ENCODE data around the gene CSTF1.
"Not testable (repeated sequence)": the region's sequence is repeated elsewhere in the genome, so short reads cannot be mapped to it uniquely, and the experiment has no call there.

Gene CSTF1

DNA sequence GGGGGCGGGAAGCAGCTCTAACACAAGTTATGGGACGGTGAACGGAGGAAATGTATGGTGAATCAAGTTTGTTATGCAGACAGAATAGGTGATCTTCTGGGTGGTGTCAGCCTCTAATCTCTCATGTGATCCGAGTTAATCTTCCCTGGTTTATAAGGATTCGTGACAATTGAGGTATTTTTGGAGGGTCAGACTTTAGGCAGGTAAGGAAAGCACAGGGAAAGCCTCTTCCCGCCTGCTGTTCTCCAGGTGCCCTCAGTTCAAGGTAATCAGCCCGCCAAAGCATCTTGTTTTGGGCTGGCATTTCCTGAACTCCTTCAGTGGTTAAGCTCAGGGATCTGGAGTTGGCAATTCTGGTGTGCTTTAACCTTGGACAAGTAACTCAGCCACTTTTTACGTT lies 1.2 kb downstream of the CSTF1 start:
- no peak overlapping the region for H3K4me3 Mint-ChIP-seq
- H3K27ac Mint-ChIP-seq (ENCODE audit: low read depth), result no peak overlapping the region
- ATAC-seq (replicated peaks; ENCODE audit: extremely low read depth, poor library complexity, severe bottlenecking) (no peak), DNase-seq (ENCODE audit: low spot score in 2 of 2) (no peak)
- peaks cover 23% of the 10 kb centered on the region for H3K4me1 Mint-ChIP-seq
- no peaks in the 10 kb centered on the region for H3K9me3 Mint-ChIP-seq
- H3K36me3 Mint-ChIP-seq (ENCODE audit: insufficient read depth), result peaks cover 32% of the 10 kb centered on the region
- no peaks in the 10 kb centered on the region for H3K27me3 Mint-ChIP-seq

GRCh38 chr20:56395166-56395565 lies 2.7 kb downstream of the CSTF1 start:
- no peak for DNase-seq (ENCODE audit: low spot score in 2 of 2)
- Mint-ChIP-seq H3K27me3 (no peaks in the 10 kb centered on the region), H3K4me3 (no peak overlapping the region), H3K4me1 (peaks cover 24% of the 10 kb centered on the region), H3K9me3 (no peaks in the 10 kb centered on the region), H3K36me3 (ENCODE audit: insufficient read depth) (peaks cover 42% of the 10 kb centered on the region), H3K27ac (ENCODE audit: low read depth) (peak overlapping the region; percentile 44)
- ATAC-seq (replicated peaks; ENCODE audit: extremely low read depth, poor library complexity, severe bottlenecking), result no peak

- ATAC-seq (replicated peaks; ENCODE audit: extremely low read depth, poor library complexity, severe bottlenecking) (peak; percentile 36), DNase-seq (ENCODE audit: low spot score in 2 of 2) (peak; percentile 40 to 51)
- Mint-ChIP-seq H3K9me3 (no peaks in the 10 kb centered on the region), H3K27ac (ENCODE audit: low read depth) (peak overlapping the region; percentile 67), H3K4me3 (no peak overlapping the region), H3K36me3 (ENCODE audit: insufficient read depth) (peaks cover 63% of the 10 kb centered on the region), H3K4me1 (peaks cover 14% of the 10 kb centered on the region), H3K27me3 (no peaks in the 10 kb centered on the region)
Observed at GRCh38 chr20:56400001-56400640, 7.7 kb downstream of the CSTF1 start.

DNA sequence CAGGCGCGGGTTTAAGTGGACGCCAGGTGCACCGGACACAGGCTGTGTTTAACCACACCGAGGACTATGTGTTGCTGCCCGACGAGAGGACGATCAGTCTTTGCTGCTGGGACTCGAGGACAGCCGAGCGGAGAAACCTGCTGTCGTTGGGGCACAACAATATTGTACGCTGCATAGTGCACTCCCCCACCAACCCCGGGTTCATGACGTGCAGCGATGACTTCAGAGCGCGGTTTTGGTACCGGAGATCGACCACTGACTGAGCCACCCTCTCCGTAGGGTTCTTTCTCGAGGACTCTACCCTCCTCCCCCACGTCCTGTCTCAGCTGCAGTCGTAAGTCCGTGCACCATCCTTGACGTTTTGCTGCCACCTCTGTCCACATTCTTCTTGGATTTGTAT lies 11.0 kb downstream of the CSTF1 start:
- Mint-ChIP-seq H3K27me3 (no peaks in the 10 kb centered on the region), H3K4me3 (no peak overlapping the region), H3K27ac (ENCODE audit: low read depth) (no peak overlapping the region), H3K4me1 (peaks cover 6% of the 10 kb centered on the region), H3K9me3 (no peaks in the 10 kb centered on the region), H3K36me3 (ENCODE audit: insufficient read depth) (peaks cover 62% of the 10 kb centered on the region)
- DNase-seq (ENCODE audit: low spot score in 2 of 2) (no peak), ATAC-seq (replicated peaks; ENCODE audit: extremely low read depth, poor library complexity, severe bottlenecking) (no peak)

- ATAC-seq (replicated peaks; ENCODE audit: extremely low read depth, poor library complexity, severe bottlenecking); H3K27ac Mint-ChIP-seq (ENCODE audit: low read depth); H3K4me1 Mint-ChIP-seq; H3K9me3 Mint-ChIP-seq; DNase-seq (ENCODE audit: low spot score in 2 of 2); H3K27me3 Mint-ChIP-seq; H3K4me3 Mint-ChIP-seq: not testable (repeated sequence)
- peaks cover 51% of the 10 kb centered on the region for H3K36me3 Mint-ChIP-seq (ENCODE audit: insufficient read depth)
Observed at GRCh38 chr20:56405356-56405755, 12.9 kb downstream of the CSTF1 start.

DNA sequence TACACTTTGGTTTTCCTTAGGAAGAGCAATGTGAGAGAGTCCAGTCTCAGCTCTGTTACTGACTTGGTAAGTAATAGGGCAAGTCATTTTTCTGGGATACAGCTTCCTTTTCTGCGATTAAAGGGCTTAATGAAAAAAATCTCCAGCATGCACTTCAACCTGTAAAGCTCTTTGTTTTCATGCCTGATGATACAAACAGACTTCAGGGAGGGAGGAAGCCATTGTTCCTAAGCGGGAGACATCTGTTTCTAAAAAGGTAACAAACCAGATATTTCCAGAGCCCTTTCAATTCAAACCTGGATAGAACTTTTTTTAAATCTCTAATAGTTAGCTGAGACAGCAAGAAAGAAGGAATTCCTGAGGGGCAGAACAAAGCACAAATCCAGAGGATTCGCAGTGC lies 14.5 kb downstream of the CSTF1 start:
- peaks cover 8% of the 10 kb centered on the region for H3K4me1 Mint-ChIP-seq
- DNase-seq (ENCODE audit: low spot score in 2 of 2), result no peak
- no peak overlapping the region for H3K4me3 Mint-ChIP-seq
- no peak for ATAC-seq (replicated peaks; ENCODE audit: extremely low read depth, poor library complexity, severe bottlenecking)
- peak overlapping the region; percentile 70 for H3K27ac Mint-ChIP-seq (ENCODE audit: low read depth)
- H3K9me3 Mint-ChIP-seq, result no peaks in the 10 kb centered on the region
- H3K27me3 Mint-ChIP-seq, result no peaks in the 10 kb centered on the region
- peaks cover 48% of the 10 kb centered on the region for H3K36me3 Mint-ChIP-seq (ENCODE audit: insufficient read depth)

DNA sequence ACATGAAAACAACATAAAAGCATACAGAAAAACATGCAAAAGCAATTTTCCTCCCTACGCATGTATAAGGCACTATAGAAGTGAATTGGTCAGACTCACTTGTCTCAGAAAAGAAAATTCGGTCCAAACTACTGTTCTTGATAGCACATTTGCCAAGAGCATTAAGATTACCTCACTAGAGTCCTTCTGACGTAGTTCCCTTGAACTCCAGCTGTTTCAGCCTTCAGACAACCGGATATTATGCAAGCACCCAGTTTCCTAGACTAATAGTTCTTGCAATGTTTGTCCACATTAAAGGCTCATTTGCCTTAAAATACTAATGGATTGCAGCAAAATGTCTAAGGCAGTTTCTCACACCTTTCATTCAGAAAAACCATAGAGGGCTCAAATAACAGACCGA lies 17.1 kb downstream of the CSTF1 start:
- peaks cover 33% of the 10 kb centered on the region for H3K36me3 Mint-ChIP-seq (ENCODE audit: insufficient read depth)
- DNase-seq (ENCODE audit: low spot score in 2 of 2) (no peak), ATAC-seq (replicated peaks; ENCODE audit: extremely low read depth, poor library complexity, severe bottlenecking) (no peak)
- peaks cover 20% of the 10 kb centered on the region for H3K4me1 Mint-ChIP-seq
- H3K27me3 Mint-ChIP-seq, result no peaks in the 10 kb centered on the region
- H3K9me3 Mint-ChIP-seq, result no peaks in the 10 kb centered on the region
- no peak overlapping the region for H3K27ac Mint-ChIP-seq (ENCODE audit: low read depth)
- no peak overlapping the region for H3K4me3 Mint-ChIP-seq

- H3K27me3 Mint-ChIP-seq, result no peaks in the 10 kb centered on the region
- H3K4me3 Mint-ChIP-seq, result no peak overlapping the region
- no peak for DNase-seq (ENCODE audit: low spot score in 2 of 2)
- H3K27ac Mint-ChIP-seq (ENCODE audit: low read depth), result no peak overlapping the region
- no peak for ATAC-seq (replicated peaks; ENCODE audit: extremely low read depth, poor library complexity, severe bottlenecking)
- H3K4me1 Mint-ChIP-seq, result peaks cover 22% of the 10 kb centered on the region
- H3K36me3 Mint-ChIP-seq (ENCODE audit: insufficient read depth), result peaks cover 30% of the 10 kb centered on the region
- no peaks in the 10 kb centered on the region for H3K9me3 Mint-ChIP-seq
Observed at GRCh38 chr20:56409956-56410355, 17.5 kb downstream of the CSTF1 start.

- Mint-ChIP-seq H3K4me3 (peak overlapping the region; percentile 83), H3K4me1 (peaks cover 24% of the 10 kb centered on the region), H3K27ac (ENCODE audit: low read depth) (peak overlapping the region; percentile 87), H3K36me3 (ENCODE audit: insufficient read depth) (peaks cover 17% of the 10 kb centered on the region)
- not testable (repeated sequence) for H3K9me3 Mint-ChIP-seq; H3K27me3 Mint-ChIP-seq; DNase-seq (ENCODE audit: low spot score in 2 of 2); ATAC-seq (replicated peaks; ENCODE audit: extremely low read depth, poor library complexity, severe bottlenecking)
Observed at GRCh38 chr20:56411287-56411686, 18.8 kb downstream of the CSTF1 start.

- peaks cover 14% of the 10 kb centered on the region for H3K36me3 Mint-ChIP-seq (ENCODE audit: insufficient read depth)
- H3K27ac Mint-ChIP-seq (ENCODE audit: low read depth), result peak within 1 kb of the TSS; percentile 87
- no peak for DNase-seq (ENCODE audit: low spot score in 2 of 2)
- peak within 1 kb of the TSS; percentile 83 for H3K4me3 Mint-ChIP-seq
- H3K4me1 Mint-ChIP-seq, result peaks cover 24% of the 10 kb centered on the region
- H3K27me3 Mint-ChIP-seq, result no peaks in the 10 kb centered on the region
- peak; percentile 80 for ATAC-seq (replicated peaks; ENCODE audit: extremely low read depth, poor library complexity, severe bottlenecking)
- H3K9me3 Mint-ChIP-seq, result no peaks in the 10 kb centered on the region
Observed at GRCh38 chr20:56411759-56412472, 19.5 kb downstream of the CSTF1 start, which contains the start of gene CASS4. Gene CASS4, plus strand, starts transcription at chr20:56412260. Its CDS starts 199 bp downstream, at chr20:56412459.

- Mint-ChIP-seq H3K27ac (ENCODE audit: low read depth) (peak overlapping the region; percentile 87), H3K27me3 (no peaks in the 10 kb centered on the region), H3K4me3 (peak overlapping the region; percentile 83), H3K9me3 (no peaks in the 10 kb centered on the region), H3K36me3 (ENCODE audit: insufficient read depth) (peaks cover 11% of the 10 kb centered on the region), H3K4me1 (peaks cover 29% of the 10 kb centered on the region)
- DNase-seq (ENCODE audit: low spot score in 2 of 2) (no peak), ATAC-seq (replicated peaks; ENCODE audit: extremely low read depth, poor library complexity, severe bottlenecking) (no peak)
Observed at GRCh38 chr20:56412473-56412790, 20.0 kb downstream of the CSTF1 start.

- Mint-ChIP-seq H3K36me3 (ENCODE audit: insufficient read depth) (peaks cover 6% of the 10 kb centered on the region), H3K4me1 (peaks cover 34% of the 10 kb centered on the region), H3K4me3 (peak overlapping the region; percentile 83), H3K27me3 (no peaks in the 10 kb centered on the region), H3K9me3 (no peaks in the 10 kb centered on the region), H3K27ac (ENCODE audit: low read depth) (peak overlapping the region; percentile 87)
- DNase-seq (ENCODE audit: low spot score in 2 of 2) (no peak), ATAC-seq (replicated peaks; ENCODE audit: extremely low read depth, poor library complexity, severe bottlenecking) (no peak)
Observed at GRCh38 chr20:56412949-56413348, 20.5 kb downstream of the CSTF1 start.
